K562 (cell line): Measurements from ENCODE around the gene EXOSC6. TPM values are rescaled to one million over a fixed set of nuclear protein-coding genes. Genes with fewer than 3 reads are reported as not detected.

Experiments
- ARID3A ChIP-seq: IDR thresholded peaks from 2 replicates; pipeline ENCODE4 v1.6.1; 2012; ENCODE audit warnings: low read depth, low read length, improper control_type of control experiment, borderline replicate concordance
- ATF3 ChIP-seq, 2 experiments: fragments of 450-650 bp in 1 of 2; sonication (generic) in 1 of 2; formaldehyde crosslinking in 1 of 2; IDR thresholded peaks in 1 of 2; conservative IDR thresholded peaks in 1 of 2; 2 replicates each; pipeline versions ENCODE4 v1.6.1 to v1.8.1; 2016 to 2023; ENCODE audit warnings: mild to moderate bottlenecking in 2 of 2, moderate library complexity in 2 of 2, inconsistent platforms in 1 of 2, missing genetic modification reagents in 1 of 2
- CCAR2 ChIP-seq: fragments of 200-400 bp; formaldehyde crosslinking; IDR thresholded peaks from 2 replicates; pipeline ENCODE4 v1.6.1; 2017; ENCODE audit warnings: mild to moderate bottlenecking, low read depth, low read length
- COPS2 ChIP-seq: fragments of 450-650 bp; conservative IDR thresholded peaks from 2 replicates; pipeline ENCODE4 v1.6.1; 2016; ENCODE audit warnings: mild to moderate bottlenecking, moderate library complexity
- ERF ChIP-seq: fragments of 450-650 bp; formaldehyde crosslinking; IDR thresholded peaks from 2 replicates; pipeline ENCODE4 v1.4.0; 2020; ENCODE audit warnings: mild to moderate bottlenecking, mixed read lengths
- NR4A1 ChIP-seq, 2 experiments: fragments of 250-450 bp in 1 of 2; fragments of 450-650 bp in 1 of 2; sonication (Bioruptor Pico) in 1 of 2; IDR thresholded peaks; 2 replicates each; pipeline versions ENCODE4 v1.4.0 to v1.6.1; 2016 to 2020; ENCODE audit warnings: mild to moderate bottlenecking in 2 of 2, missing compliant biosample characterization in 1 of 2, missing genetic modification characterization in 1 of 2, moderate library complexity in 1 of 2
- NRF1 ChIP-seq, 2 experiments: fragments of 450-650 bp; IDR thresholded peaks in 1 of 2; conservative IDR thresholded peaks in 1 of 2; 2 replicates each; pipeline ENCODE4 v1.6.1; 2014; ENCODE audit warnings: mild to moderate bottlenecking in 2 of 2
- PCBP2 ChIP-seq: fragments of 200-400 bp; formaldehyde crosslinking; IDR thresholded peaks from 2 replicates; pipeline ENCODE4 v1.6.1; 2018; ENCODE audit warnings: low read length, low read depth, mild to moderate bottlenecking, moderate library complexity; ENCODE audit not compliant: poor library complexity, severe bottlenecking
- ZC3H11A ChIP-seq: IDR thresholded peaks from 2 replicates; pipeline ENCODE4 v1.6.1; 2012; ENCODE audit warnings: low read depth, low read length, improper control_type of control experiment
- ZFX ChIP-seq: sonication (generic); formaldehyde crosslinking; IDR thresholded peaks from 2 replicates; pipeline ENCODE4 v1.8.0; 2022; ENCODE audit warnings: mild to moderate bottlenecking, missing genetic modification reagents, moderate library complexity
- ZNF224 ChIP-seq: sonication (generic); formaldehyde crosslinking; IDR thresholded peaks from 2 replicates; pipeline ENCODE4 v1.8.0; 2022; ENCODE audit warnings: mild to moderate bottlenecking, missing genetic modification reagents
- ZNF740 ChIP-seq, 3 experiments: fragments of 200-800 bp in 1 of 3; sonication (Bioruptor generic) in 1 of 3; sonication (generic) in 1 of 3; formaldehyde crosslinking in 1 of 3; IDR thresholded peaks; 2 replicates each; pipeline versions ENCODE4 v1.6.1 to v1.8.0; 2016 to 2022; ENCODE audit warnings: mild to moderate bottlenecking in 2 of 3, missing compliant biosample characterization in 2 of 3, missing genetic modification characterization in 2 of 3, missing genetic modification reagents in 1 of 3
- polyA plus RNA-seq, 8 experiments: library from polyadenylated mRNA; depleted of rRNA in 4 of 8; stranded (reverse) in 5 of 8; unstranded in 3 of 8; fragments of >200 nt; fragmentation: Nextera tagmentation in 2 of 8; fragmentation: Illumina TruSeq in 1 of 8; extraction: Ambion mirVana in 2 of 8; extraction: Trizol in 1 of 8; gene quantifications; 2 replicates each; pipeline versions ENCODE4 v1.2.1 to v1.2.3, GENCODE V29; 2011 to 2014; ENCODE audit warnings: inconsistent platforms in 1 of 8, missing spikeins in 1 of 8
- total RNA-seq, 7 experiments: library from RNA; depleted of rRNA in 6 of 7; stranded (reverse); fragments of >200 nt in 6 of 7; fragmentation: Illumina TruSeq in 2 of 7; extraction: Trizol in 2 of 7; gene quantifications; 2 replicates each; pipeline versions ENCODE4 v1.2.1 to v1.2.3, GENCODE V29; 2011 to 2021; ENCODE audit warnings: low replicate concordance in 1 of 7

Gene EXOSC6
- total and polyA plus RNA-seq, 9 of the 15 experiments (the other 6 are each of a cell fraction or from before 2014, with no cell fraction given): 9.2 to 29.0 (median 15.6) TPM

GRCh38 chr16:70252355-70252988, 732 bp upstream of the EXOSC6 start (continued):
- no peak for TF ChIP-seq ARID3A
- no peak for TF ChIP-seq CCAR2
- TF ChIP-seq ATF3 (IDR thresholded peaks at IDR 0.05): no peak
- TF ChIP-seq ATF3 (CRISPR knock-in tag; conservative IDR thresholded peaks at IDR 0.05): no peak
- TF ChIP-seq COPS2: no peak
- TF ChIP-seq NR4A1 (CRISPR knock-in tag; IDR thresholded peaks at IDR 0.05): no peak
- TF ChIP-seq NR4A1 (tag; IDR thresholded peaks at IDR 0.05): no peak
- TF ChIP-seq ZFX (CRISPR knock-in tag): no peak; the same call in 1 of the 2 replicates
- TF ChIP-seq ERF (CRISPR knock-in tag): no peak
- no peak for TF ChIP-seq ZNF740 (CRISPR knock-in tag; IDR thresholded peaks at IDR 0.05)
- no peak for TF ChIP-seq ZNF740 (tag; IDR thresholded peaks at IDR 0.05)
- no peak for TF ChIP-seq NRF1 (conservative IDR thresholded peaks at IDR 0.05 in 1 of 2, IDR thresholded peaks at IDR 0.05 in 1 of 2)
- no peak for TF ChIP-seq ZC3H11A
- no peak for TF ChIP-seq ZNF224 (CRISPR knock-in tag)
- TF ChIP-seq PCBP2: no peak
